Esophagus mucosa (tissue), 1 donor: ENCODE results near the gene SORCS2. TPM values are rescaled to one million over a fixed set of nuclear protein-coding genes. Genes with fewer than 3 reads are reported as not detected.

Experiments
- ATAC-seq: fragments of 200-7000 bp; cut with Tn5 transposase; one replicate; pipeline ENCODE4 v1.9.1; 2020
- total RNA-seq: library from RNA; stranded (reverse); gene quantifications from one replicate; pipeline ENCODE4 v1.2.4, GENCODE V29; 2023
- donor health status: DM: yes; HTN: yes; CAD: no.

Gene SORCS2
- total RNA-seq, 1 donor from 2014 or later: 5.0 TPM

DNA sequence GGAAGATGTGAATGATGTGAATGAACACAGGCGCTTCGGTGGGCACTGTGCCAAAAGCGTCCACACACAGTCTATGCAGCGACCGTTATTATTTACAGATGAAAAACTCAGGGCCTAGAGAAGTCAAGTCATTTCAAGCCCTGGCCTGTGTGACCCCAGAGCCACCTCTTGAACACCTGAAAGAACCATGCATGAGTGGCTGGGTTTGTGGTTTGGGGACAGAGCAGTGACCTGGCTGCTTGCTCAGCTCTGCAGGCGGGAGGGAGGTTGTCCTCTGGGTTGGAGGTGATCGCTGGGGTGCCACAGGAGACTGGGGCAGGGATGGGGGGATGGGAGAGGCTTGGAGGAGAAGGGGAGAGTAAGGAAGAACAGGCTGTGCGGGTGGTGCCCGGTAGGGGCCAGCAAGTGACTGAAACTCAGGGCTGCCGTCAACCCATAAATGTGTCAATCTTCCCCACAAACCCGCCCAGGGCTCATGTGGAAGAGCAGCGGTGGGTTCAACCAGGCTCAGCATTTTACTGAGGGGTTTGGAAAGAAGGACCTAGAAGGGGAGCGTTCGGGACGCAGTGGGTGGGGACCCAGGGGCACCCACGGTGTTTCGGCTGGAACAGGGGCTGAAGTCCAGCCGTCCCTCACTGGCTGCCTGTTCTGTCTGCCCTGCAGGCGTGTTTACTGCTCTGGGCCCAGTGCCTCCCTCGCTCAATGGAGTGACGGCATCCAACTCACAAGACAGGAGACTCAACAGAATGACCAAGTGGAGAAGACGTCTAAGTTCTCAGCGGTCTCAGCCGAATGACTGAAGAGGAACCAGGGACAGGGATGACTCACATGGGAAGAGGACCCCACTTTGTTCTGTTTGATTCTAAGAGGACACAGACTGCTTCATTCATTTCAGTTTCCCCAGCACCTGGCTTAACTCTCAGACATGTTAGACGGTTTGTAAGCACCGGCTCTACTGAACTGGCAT lies 579.5 kb downstream of the SORCS2 start:
- ATAC-seq: no peak

- ATAC-seq: no peak
Measured at GRCh38 chr4:7772711-7773385, 580.5 kb downstream of the SORCS2 start.

- no peak for ATAC-seq
Measured at GRCh38 chr4:7773401-7774180, 581.3 kb downstream of the SORCS2 start.

- no peak for ATAC-seq
Measured at GRCh38 chr4:7774301-7775294, 582.3 kb downstream of the SORCS2 start.

- no peak for ATAC-seq
Measured at GRCh38 chr4:7775396-7775795, 583.1 kb downstream of the SORCS2 start.

DNA sequence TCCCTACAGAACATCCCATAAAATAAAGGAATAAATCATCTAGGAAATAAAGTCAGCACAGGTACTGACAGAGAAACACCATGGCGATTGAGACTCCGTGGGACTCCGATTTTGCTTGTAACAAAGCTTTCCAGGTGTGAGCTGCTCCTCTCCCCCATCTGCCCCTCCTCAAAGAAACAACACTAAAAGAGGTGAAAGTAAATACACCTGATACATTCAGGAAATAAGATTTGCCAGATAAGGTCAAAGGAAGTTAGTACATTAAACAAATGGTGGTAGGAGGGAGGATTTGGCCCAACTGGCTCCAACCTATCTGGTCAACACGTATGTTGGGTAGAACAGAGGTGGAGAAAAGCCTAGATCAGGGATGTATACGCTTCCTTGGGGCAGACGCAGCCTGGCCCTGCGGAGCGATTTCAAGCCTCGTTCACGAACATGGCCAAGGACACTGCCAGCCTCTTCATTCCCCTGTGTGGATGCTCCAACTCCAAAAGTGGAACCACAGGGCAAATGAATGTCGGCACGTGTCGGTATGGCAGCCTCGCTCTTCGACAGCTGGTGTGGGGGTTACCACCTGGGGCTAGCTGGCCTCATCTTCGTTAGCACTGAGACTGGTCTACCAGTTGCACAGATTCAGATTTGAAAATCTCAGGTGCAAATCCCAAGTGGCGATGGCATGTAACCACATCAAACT lies 584.8 kb downstream of the SORCS2 start:
- ATAC-seq: no peak

GRCh38 chr4:7777871-7778509 lies 585.7 kb downstream of the SORCS2 start:
- no peak for ATAC-seq

- ATAC-seq: no peak
Measured at GRCh38 chr4:7778510-7779431, 586.4 kb downstream of the SORCS2 start.

DNA sequence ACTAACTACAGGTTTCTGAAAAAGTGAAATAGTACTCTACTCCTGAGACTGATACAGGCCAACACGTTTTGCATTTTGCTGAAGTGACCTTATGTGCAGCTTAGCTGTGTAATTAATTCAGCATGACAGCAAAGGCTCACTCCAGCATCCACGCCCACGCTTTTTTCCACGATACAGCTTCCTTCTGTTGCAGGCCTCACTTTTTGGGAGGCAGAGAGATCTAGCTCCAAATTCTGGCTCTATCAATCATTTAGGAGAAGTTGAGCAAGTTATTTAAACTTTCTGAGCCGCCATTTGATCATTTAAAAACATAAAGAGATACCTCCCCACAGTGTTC lies 587.1 kb downstream of the SORCS2 start:
- no peak for ATAC-seq

- ATAC-seq: no peak
Measured at GRCh38 chr4:7780751-7781348, 588.5 kb downstream of the SORCS2 start.

- ATAC-seq: peak; percentile 11
Measured at GRCh38 chr4:7781366-7781765, 589.0 kb downstream of the SORCS2 start.

GRCh38 chr4:7781993-7782392 lies 589.7 kb downstream of the SORCS2 start:
- no peak for ATAC-seq

GRCh38 chr4:7782783-7783182 lies 590.4 kb downstream of the SORCS2 start:
- ATAC-seq: no peak

- no peak for ATAC-seq
Measured at GRCh38 chr4:7783541-7783940, 591.2 kb downstream of the SORCS2 start.

- no peak for ATAC-seq
Measured at GRCh38 chr4:7784131-7784870, 592.0 kb downstream of the SORCS2 start.

DNA sequence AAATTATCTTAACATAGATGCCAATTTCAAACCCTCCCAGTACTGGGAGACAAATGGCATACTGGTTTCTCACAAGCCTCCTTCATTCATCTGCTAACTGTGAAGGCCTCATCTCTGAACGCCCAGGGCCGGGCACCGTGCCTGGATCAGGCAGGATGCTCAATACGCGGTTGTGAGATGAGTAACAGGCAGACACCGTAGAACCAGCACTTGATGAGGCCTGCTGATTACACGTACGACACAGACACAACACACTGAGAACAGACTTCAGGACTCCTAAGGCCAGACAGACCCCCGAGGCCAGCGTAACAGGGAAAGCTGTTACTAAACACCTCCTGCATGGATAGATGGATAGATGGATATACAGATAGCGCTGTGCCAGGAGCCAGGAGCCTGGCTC lies 592.7 kb downstream of the SORCS2 start:
- no peak for ATAC-seq

DNA sequence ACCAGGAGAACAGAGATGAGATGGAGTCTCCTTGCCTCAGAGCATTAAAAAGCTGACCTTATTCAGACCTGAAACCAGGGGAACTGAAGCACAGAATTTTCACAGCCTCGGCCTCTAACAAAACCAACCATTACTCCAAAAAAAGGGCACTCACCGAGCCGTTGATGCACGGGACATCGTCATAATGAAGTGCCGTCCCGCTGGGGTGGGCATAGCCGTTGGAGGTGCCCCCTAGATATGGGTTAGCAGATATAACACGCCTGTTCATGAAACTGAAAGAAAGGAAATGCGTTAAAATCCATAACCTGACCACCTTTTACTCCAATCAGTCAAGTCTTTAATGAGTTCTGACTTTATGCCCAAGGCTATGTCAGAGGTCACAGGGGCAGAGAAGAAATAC lies 593.7 kb downstream of the SORCS2 start:
- no peak for ATAC-seq

GRCh38 chr4:7786517-7786916 lies 594.2 kb downstream of the SORCS2 start:
- no peak for ATAC-seq
